K562 (cell line): ENCODE results near the gene MYADML2. TPM values are rescaled to one million over a fixed set of nuclear protein-coding genes. Genes with fewer than 3 reads are reported as not detected.

Source experiments
- AFF1 ChIP-seq, 2 experiments: fragments of 450-650 bp; IDR thresholded peaks; 2 replicates each; pipeline ENCODE4 v1.6.1; 2018; ENCODE audit warnings: mild to moderate bottlenecking in 2 of 2, low read depth in 1 of 2; ENCODE audit not compliant: partially characterized antibody in 2 of 2
- BMI1 ChIP-seq: fragments of 150-350 bp; IDR thresholded peaks from 2 replicates; pipeline ENCODE4 v1.6.1; 2014; ENCODE audit warnings: low read length
- CBX5 ChIP-seq: IDR thresholded peaks from 2 replicates; pipeline ENCODE4 v1.6.1; 2014; ENCODE audit warnings: low read depth, borderline replicate concordance
- CC2D1A ChIP-seq: fragments of 450-650 bp; IDR thresholded peaks from 2 replicates; pipeline ENCODE4 v1.6.1; 2017; ENCODE audit warnings: mild to moderate bottlenecking
- DMBX1 ChIP-seq: fragments of 250-450 bp; sonication (Bioruptor Pico); IDR thresholded peaks from 2 replicates; pipeline ENCODE4 v1.8.0; 2022; ENCODE audit warnings: inconsistent platforms, mild to moderate bottlenecking, moderate library complexity, borderline replicate concordance
- ETV6 ChIP-seq, 3 experiments: fragments of 150-350 bp in 1 of 3; sonication (generic) in 1 of 3; formaldehyde crosslinking in 1 of 3; IDR thresholded peaks; 2 replicates each; pipeline versions ENCODE4 v1.6.1 to v1.8.0; 2014 to 2022; ENCODE audit warnings: borderline replicate concordance in 2 of 3, low read depth in 2 of 3, antibody characterized with exemption in 1 of 3, low read length in 1 of 3, mild to moderate bottlenecking in 1 of 3, missing genetic modification reagents in 1 of 3
- HNRNPK ChIP-seq: fragments of 200-400 bp; formaldehyde crosslinking; IDR thresholded peaks from one replicate; pipeline ENCODE4 v1.6.1; 2018; ENCODE audit warnings: mild to moderate bottlenecking, low read depth, low read length; ENCODE audit not compliant: poor library complexity, severe bottlenecking
- MCM3 ChIP-seq: fragments of 450-650 bp; IDR thresholded peaks from 2 replicates; pipeline ENCODE4 v1.6.1; 2016
- MNT ChIP-seq, 2 experiments: fragments of 450-650 bp; conservative IDR thresholded peaks; 2 replicates each; pipeline ENCODE4 v1.6.1; 2017; ENCODE audit warnings: mild to moderate bottlenecking in 2 of 2, moderate library complexity in 2 of 2
- NFIC ChIP-seq: fragments of 450-650 bp; IDR thresholded peaks from 2 replicates; pipeline ENCODE4 v1.6.1; 2017; ENCODE audit warnings: mild to moderate bottlenecking, inconsistent platforms
- PHB ChIP-seq: fragments of 250-450 bp; sonication (Bioruptor Pico); IDR thresholded peaks from 2 replicates; pipeline ENCODE4 v1.5.0; 2021
- RAD21 ChIP-seq, 2 experiments: fragments of 250-450 bp in 1 of 2; fragments of 450-650 bp in 1 of 2; sonication (Bioruptor Pico) in 1 of 2; formaldehyde crosslinking in 1 of 2; IDR thresholded peaks in 1 of 2; conservative IDR thresholded peaks in 1 of 2; 2 replicates each; pipeline versions ENCODE4 v1.4.0 to v1.8.0; 2020 to 2022; ENCODE audit warnings: mild to moderate bottlenecking in 2 of 2, moderate library complexity in 1 of 2
- RB1 ChIP-seq: fragments of 450-650 bp; IDR thresholded peaks from 2 replicates; pipeline ENCODE4 v1.6.1; 2017; ENCODE audit warnings: low read depth, mild to moderate bottlenecking
- RBFOX2 ChIP-seq: fragments of 200-400 bp; formaldehyde crosslinking; IDR thresholded peaks from 2 replicates; pipeline ENCODE4 v1.6.1; 2017; ENCODE audit warnings: low read depth, mild to moderate bottlenecking, low read length, moderate library complexity
- SMARCA5 ChIP-seq: fragments of 450-650 bp; IDR thresholded peaks from 2 replicates; pipeline ENCODE4 v1.6.1; 2016
- TCF7 ChIP-seq: sonication (generic); IDR thresholded peaks from 2 replicates; pipeline ENCODE4 v1.6.1; 2016; ENCODE audit warnings: antibody characterized with exemption, borderline replicate concordance
- ZNF23 ChIP-seq: fragments of 250-450 bp; sonication (Bioruptor Pico); IDR thresholded peaks from 2 replicates; pipeline ENCODE4 v1.4.0; 2020; ENCODE audit warnings: mild to moderate bottlenecking
- ZNF316 ChIP-seq: fragments of 450-650 bp; IDR thresholded peaks from 2 replicates; pipeline ENCODE4 v1.6.1; 2016
- ZNF740 ChIP-seq, 3 experiments: fragments of 200-800 bp in 1 of 3; sonication (Bioruptor generic) in 1 of 3; sonication (generic) in 1 of 3; formaldehyde crosslinking in 1 of 3; IDR thresholded peaks; 2 replicates each; pipeline versions ENCODE4 v1.6.1 to v1.8.0; 2016 to 2022; ENCODE audit warnings: mild to moderate bottlenecking in 2 of 3, missing compliant biosample characterization in 2 of 3, missing genetic modification characterization in 2 of 3, missing genetic modification reagents in 1 of 3
- polyA plus RNA-seq, 8 experiments: library from polyadenylated mRNA; depleted of rRNA in 4 of 8; stranded (reverse) in 5 of 8; unstranded in 3 of 8; fragments of >200 nt; fragmentation: Nextera tagmentation in 2 of 8; fragmentation: Illumina TruSeq in 1 of 8; extraction: Ambion mirVana in 2 of 8; extraction: Trizol in 1 of 8; gene quantifications; 2 replicates each; pipeline versions ENCODE4 v1.2.1 to v1.2.3, GENCODE V29; 2011 to 2014; ENCODE audit warnings: inconsistent platforms in 1 of 8, missing spikeins in 1 of 8
- total RNA-seq, 7 experiments: library from RNA; depleted of rRNA in 6 of 7; stranded (reverse); fragments of >200 nt in 6 of 7; fragmentation: Illumina TruSeq in 2 of 7; extraction: Trizol in 2 of 7; gene quantifications; 2 replicates each; pipeline versions ENCODE4 v1.2.1 to v1.2.3, GENCODE V29; 2011 to 2021; ENCODE audit warnings: low replicate concordance in 1 of 7

Gene MYADML2
- total and polyA plus RNA-seq, 9 of the 15 experiments (the other 6 are each of a cell fraction or from before 2014, with no cell fraction given) = not detected

- TF ChIP-seq ETV6 (IDR thresholded peaks at IDR 0.05; ENCODE audit: borderline replicate concordance in 1 of 2, low read depth in 2 of 2, low read length in 1 of 2) (no peak), ETV6 (CRISPR knock-in tag; IDR thresholded peaks at IDR 0.05; ENCODE audit: borderline replicate concordance) (no peak), RBFOX2 (peak; percentile 49; the same call in 1 of the 2 replicates), ZNF316 (no peak), RB1 (peak; percentile 40; the same call in 1 of the 2 replicates), PHB (no peak), ZNF23 (no peak), RAD21 (CRISPR knock-in tag; conservative IDR thresholded peaks at IDR 0.05 in 1 of 2, IDR thresholded peaks at IDR 0.05 in 1 of 2) (peak; percentile 33 to 75; a peak in 3 of 4 replicates), NFIC (no peak), MCM3 (no peak), CBX5 (no peak), DMBX1 (no peak), ZNF740 (CRISPR knock-in tag; IDR thresholded peaks at IDR 0.05) (0 out of 2 replicates have a peak, but pooled peaks have one; percentile 20), ZNF740 (tag; IDR thresholded peaks at IDR 0.05) (no peak), AFF1 (IDR thresholded peaks at IDR 0.05; ENCODE audit: low read depth in 1 of 2, partially characterized antibody in 2 of 2) (no peak), HNRNPK (no peak), TCF7 (no peak), CC2D1A (no peak), BMI1 (no peak), SMARCA5 (no peak), MNT (conservative IDR thresholded peaks at IDR 0.05) (peak; percentile 69 to 79)
Measured at GRCh38 chr17:81912441-81913309, 34.4 kb downstream of the MYADML2 start (continued).
